Measurements from ENCODE around the gene APLF. TPM values are rescaled to one million over a fixed set of nuclear protein-coding genes. Genes with fewer than 3 reads are reported as not detected.

APLF gene
- total RNA-seq, 2 experiments from 2014 or later = 2.7 to 3.7 TPM

DNA sequence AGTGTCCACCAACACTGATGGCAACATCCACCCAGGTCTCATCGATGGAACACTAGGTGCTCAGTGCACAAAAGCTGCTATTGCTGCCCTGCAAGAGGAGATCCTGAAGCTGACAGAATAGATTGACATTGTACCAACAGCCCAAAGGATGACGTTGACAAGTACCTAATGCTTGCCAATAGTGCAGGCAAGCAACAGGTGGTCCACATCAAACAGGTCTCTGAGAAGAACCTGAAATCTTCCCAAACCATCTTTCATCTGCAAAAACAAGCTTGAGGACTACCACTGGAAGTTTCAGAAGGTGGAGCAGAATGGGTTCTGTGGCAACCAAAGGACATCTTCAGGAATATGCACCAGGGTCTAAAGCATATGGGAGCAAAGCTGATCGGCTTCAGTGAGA is 160.2 kb downstream of the APLF start:
- Mint-ChIP-seq H3K36me3 (ENCODE audit: low read depth) (no peaks in the 10 kb centered on the region), H3K9me3 (peaks cover 4% of the 10 kb centered on the region), H3K27me3 (peaks cover 15% of the 10 kb centered on the region), H3K4me1 (no peaks in the 10 kb centered on the region), H3K4me3 (no peak overlapping the region), H3K27ac (no peak overlapping the region)
- ChIA-PET CTCF (interaction anchor here (1.1 kb wide), 2 partner anchors 16 to 20 kb away, joined by 3 read pairs; partner anchors contain the start of gene PROKR1), POLR2A (no interaction called here)
- DNase-seq = no peak

Other genes with a start within 250 kb of the APLF start
- gene PPP3R1, start 215.1 kb upstream of the APLF start, total RNA-seq = 10 to 100 TPM; 78.5 to 79.6 TPM
- gene CNRIP1, start 147.6 kb upstream of the APLF start, total RNA-seq = not detected
- under 1 TPM; 0.40 to 0.60 TPM for gene PLEK, start 102.3 kb upstream of the APLF start, total RNA-seq
- gene FBXO48, start 291 bp upstream of the APLF start, total RNA-seq = 1 to 10 TPM; 2.8 to 3.7 TPM
- not detected for gene PROKR1, start 176.0 kb downstream of the APLF start, total RNA-seq